Hematopoietic multipotent progenitor cell treated with erythropoietin and hydrocortisone succinate and interleukin-3 and kit ligand, for 6 days (in vitro differentiated cells): Measurements from ENCODE around the gene STIM1.
"Not testable (repeated sequence)": the region's sequence is repeated elsewhere in the genome, so short reads cannot be mapped to it uniquely, and the experiment has no call there.

Experiments
- DNase-seq: peaks from one replicate; pipeline ENCODE4 v3.0.0-alpha.2; 2015

STIM1 gene

GRCh38 chr11:3890014-3890413, 34.5 kb downstream of the STIM1 start:
- no peak for DNase-seq

GRCh38 chr11:3890806-3891205, 35.3 kb downstream of the STIM1 start:
- no peak for DNase-seq

GRCh38 chr11:3891751-3892150, 36.3 kb downstream of the STIM1 start:
- DNase-seq = no peak

- DNase-seq = no peak
Observed at GRCh38 chr11:3892156-3892555, 36.7 kb downstream of the STIM1 start.

GRCh38 chr11:3893311-3893710, 37.8 kb downstream of the STIM1 start:
- no peak for DNase-seq

- peak; percentile 62 for DNase-seq
Observed at GRCh38 chr11:3894128-3894731, 38.8 kb downstream of the STIM1 start.

- DNase-seq = no peak
Observed at GRCh38 chr11:3896644-3897043, 41.2 kb downstream of the STIM1 start.

- DNase-seq = not testable (repeated sequence)
Observed at GRCh38 chr11:3900230-3900629, 44.8 kb downstream of the STIM1 start.

- no peak for DNase-seq
Observed at GRCh38 chr11:3901249-3902025, 46.0 kb downstream of the STIM1 start.

GRCh38 chr11:3902441-3902840, 47.0 kb downstream of the STIM1 start:
- DNase-seq = no peak

- peak; percentile 76 for DNase-seq
Observed at GRCh38 chr11:3903207-3903896, 47.9 kb downstream of the STIM1 start.

GRCh38 chr11:3904228-3904627, 48.8 kb downstream of the STIM1 start:
- no peak for DNase-seq

- DNase-seq = peak; percentile 56
Observed at GRCh38 chr11:3905080-3905953, 49.9 kb downstream of the STIM1 start.

GRCh38 chr11:3906166-3906565, 50.7 kb downstream of the STIM1 start:
- no peak for DNase-seq

- DNase-seq = no peak
Observed at GRCh38 chr11:3907590-3907989, 52.1 kb downstream of the STIM1 start.

GRCh38 chr11:3909901-3910300, 54.4 kb downstream of the STIM1 start:
- no peak for DNase-seq

- no peak for DNase-seq
Observed at GRCh38 chr11:3911908-3912505, 56.5 kb downstream of the STIM1 start.

GRCh38 chr11:3913921-3914320, 58.5 kb downstream of the STIM1 start:
- DNase-seq = no peak

GRCh38 chr11:3914805-3915204, 59.3 kb downstream of the STIM1 start:
- peak; percentile 73 for DNase-seq

GRCh38 chr11:3916962-3917361, 61.5 kb downstream of the STIM1 start:
- peak; percentile 24 for DNase-seq

- peak; percentile 90 for DNase-seq
Observed at GRCh38 chr11:3920148-3920852, 64.8 kb downstream of the STIM1 start.

GRCh38 chr11:3922056-3922455, 66.6 kb downstream of the STIM1 start:
- no peak for DNase-seq
